Lower leg skin (tissue), 3 donors: ENCODE data around the gene SLC19A2.

Experiments
- POLR2A ChIP-seq, 2 donors: fragments of 450-650 bp; IDR thresholded peaks; one replicate each; pipeline ENCODE4 v1.6.1; 2016 to 2017; ENCODE audit warnings: antibody characterized with exemption in 2 of 2, mild to moderate bottlenecking in 1 of 2, moderate library complexity in 1 of 2
- TF ChIP-seq, protein P1 (sequence below), 3 donors: fragments of 450-650 bp; IDR thresholded peaks; one replicate each; pipeline ENCODE4 v1.5.1; 2016; ENCODE audit warnings: antibody characterized with exemption in 3 of 3, mild to moderate bottlenecking in 3 of 3, moderate library complexity in 2 of 3

- TF ChIP-seq, protein P1, sequence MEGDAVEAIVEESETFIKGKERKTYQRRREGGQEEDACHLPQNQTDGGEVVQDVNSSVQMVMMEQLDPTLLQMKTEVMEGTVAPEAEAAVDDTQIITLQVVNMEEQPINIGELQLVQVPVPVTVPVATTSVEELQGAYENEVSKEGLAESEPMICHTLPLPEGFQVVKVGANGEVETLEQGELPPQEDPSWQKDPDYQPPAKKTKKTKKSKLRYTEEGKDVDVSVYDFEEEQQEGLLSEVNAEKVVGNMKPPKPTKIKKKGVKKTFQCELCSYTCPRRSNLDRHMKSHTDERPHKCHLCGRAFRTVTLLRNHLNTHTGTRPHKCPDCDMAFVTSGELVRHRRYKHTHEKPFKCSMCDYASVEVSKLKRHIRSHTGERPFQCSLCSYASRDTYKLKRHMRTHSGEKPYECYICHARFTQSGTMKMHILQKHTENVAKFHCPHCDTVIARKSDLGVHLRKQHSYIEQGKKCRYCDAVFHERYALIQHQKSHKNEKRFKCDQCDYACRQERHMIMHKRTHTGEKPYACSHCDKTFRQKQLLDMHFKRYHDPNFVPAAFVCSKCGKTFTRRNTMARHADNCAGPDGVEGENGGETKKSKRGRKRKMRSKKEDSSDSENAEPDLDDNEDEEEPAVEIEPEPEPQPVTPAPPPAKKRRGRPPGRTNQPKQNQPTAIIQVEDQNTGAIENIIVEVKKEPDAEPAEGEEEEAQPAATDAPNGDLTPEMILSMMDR (IDR thresholded peaks at IDR 0.05): no peak
- TF ChIP-seq POLR2A (IDR thresholded peaks at IDR 0.05): no peak
These were observed 887 bp downstream of the SLC19A2 start for GRCh38 chr1:169484683-169485430.
